GM13977 (cell line): ENCODE results near the gene KDM7A.

Source experiments
- DNase-seq: peaks from one replicate; pipeline ENCODE4 v3.0.0; 2012; ENCODE audit warnings: low spot score
- CTCF ChIP-seq: IDR thresholded peaks from 2 replicates; pipeline ENCODE4 v1.5.1; 2012; ENCODE audit warnings: mild to moderate bottlenecking, control low read depth; ENCODE audit not compliant: insufficient read depth; ENCODE audit errors: extremely low read depth, missing control alignments
- in situ Hi-C: fragments of 300-500 bp; cut with MboI; formaldehyde crosslinking; loops from one replicate; pipeline ENCODE4 v1.12.0; 2022; ENCODE audit warnings: low sequenced_read_pairs, low pct_unique_long_range_greater_than_20kb, mixed read lengths, inconsistent platforms; ENCODE audit not compliant: unreplicated experiment

The KDM7A gene

GRCh38 chr7:140068033-140068432, 108.8 kb downstream of the KDM7A start:
- TF ChIP-seq CTCF, result no peak
- no peak for DNase-seq
- in situ Hi-C loops, result no loop called here

GRCh38 chr7:140067052-140067451, 109.7 kb downstream of the KDM7A start:
- in situ Hi-C loops, result no loop called here
- TF ChIP-seq CTCF, result no peak
- no peak for DNase-seq

- peak; percentile 92 for DNase-seq
- peak; percentile 9 for TF ChIP-seq CTCF
- in situ Hi-C loops, result no loop called here
Measured at GRCh38 chr7:140062528-140063299, 114.1 kb downstream of the KDM7A start, which contains the start of gene PARP12. Gene PARP12, minus strand, starts transcription at chr7:140062951. Its CDS starts 104 bp downstream, at chr7:140062847.

- in situ Hi-C loops, result no loop called here
- peak; percentile 65 for DNase-seq
- TF ChIP-seq CTCF, result no peak
Measured at GRCh38 chr7:140062118-140062527, 114.7 kb downstream of the KDM7A start.

- in situ Hi-C loops, result no loop called here
- no peak for TF ChIP-seq CTCF
- DNase-seq, result no peak
Measured at GRCh38 chr7:140061607-140061930, 115.2 kb downstream of the KDM7A start.

GRCh38 chr7:140060788-140061606, 115.8 kb downstream of the KDM7A start:
- in situ Hi-C loops, result no loop called here
- DNase-seq, result no peak
- TF ChIP-seq CTCF, result no peak
